Midbrain (tissue), 1 donor: ENCODE measurements around the gene OR4B1.

ENCODE experiments used
- DNase-seq: peaks from one replicate; lab custom pipeline; 2025; lab: John Stamatoyannopoulos, UW

Gene OR4B1

DNA sequence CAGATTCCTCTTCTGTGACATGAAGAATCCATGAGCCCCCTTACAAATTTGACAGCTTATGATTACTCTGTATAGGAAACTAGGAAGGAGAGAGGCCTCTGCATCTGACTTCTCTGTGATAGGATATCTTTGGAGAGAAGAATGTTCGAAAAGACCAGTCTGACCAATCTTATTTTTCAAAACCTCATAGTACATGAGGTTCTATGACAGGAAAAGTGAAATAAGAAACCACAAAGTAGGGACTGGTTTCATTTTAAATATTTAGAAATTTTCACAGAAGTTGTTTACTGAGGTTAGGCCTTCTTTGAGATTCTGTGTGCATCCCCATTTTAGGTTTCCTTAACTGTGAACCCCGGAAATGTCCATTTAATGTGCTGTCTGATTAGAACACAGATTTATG lies 45.0 kb downstream of the OR4B1 start:
- no peak for DNase-seq

DNA sequence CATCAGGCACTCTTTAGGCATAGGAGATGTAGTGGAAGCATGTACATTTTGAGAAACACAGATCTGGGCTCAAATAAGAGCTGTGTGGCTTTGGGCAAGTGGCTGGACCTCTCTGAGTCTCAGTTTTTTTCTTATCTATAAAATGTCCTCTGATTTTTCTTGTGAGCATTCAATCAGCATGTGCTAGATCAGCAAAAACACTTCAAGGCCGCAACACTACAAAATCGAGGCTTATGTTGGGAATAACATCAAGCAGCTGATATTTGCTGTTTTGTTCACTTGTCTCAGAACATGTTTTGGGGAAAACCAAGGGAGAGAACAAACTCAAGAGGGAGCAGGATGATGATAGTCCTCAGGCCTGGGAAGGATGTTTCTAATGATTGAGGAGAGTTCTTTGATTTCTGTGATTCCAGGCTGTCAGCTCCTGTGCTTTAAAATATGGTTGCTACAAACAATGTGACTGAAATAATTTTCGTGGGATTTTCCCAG lies 46.9 kb downstream of the OR4B1 start, which contains the start of gene OR4X1:
TSS of gene OR4X1 (plus strand) at position 439 of the 489 bp plus-strand sequence. CDS start at position 439, 0 bp downstream.
- DNase-seq: no peak
